ENCODE measurements around the gene POGLUT2. TPM values are rescaled to one million over a fixed set of nuclear protein-coding genes. Genes with fewer than 3 reads are reported as not detected.

The POGLUT2 gene
- total and polyA plus RNA-seq, 10 of the 15 experiments (the other 5 are each of a cell fraction or from before 2014, with no cell fraction given) = 2.9 to 11.3 (median 7.6) TPM

DNA sequence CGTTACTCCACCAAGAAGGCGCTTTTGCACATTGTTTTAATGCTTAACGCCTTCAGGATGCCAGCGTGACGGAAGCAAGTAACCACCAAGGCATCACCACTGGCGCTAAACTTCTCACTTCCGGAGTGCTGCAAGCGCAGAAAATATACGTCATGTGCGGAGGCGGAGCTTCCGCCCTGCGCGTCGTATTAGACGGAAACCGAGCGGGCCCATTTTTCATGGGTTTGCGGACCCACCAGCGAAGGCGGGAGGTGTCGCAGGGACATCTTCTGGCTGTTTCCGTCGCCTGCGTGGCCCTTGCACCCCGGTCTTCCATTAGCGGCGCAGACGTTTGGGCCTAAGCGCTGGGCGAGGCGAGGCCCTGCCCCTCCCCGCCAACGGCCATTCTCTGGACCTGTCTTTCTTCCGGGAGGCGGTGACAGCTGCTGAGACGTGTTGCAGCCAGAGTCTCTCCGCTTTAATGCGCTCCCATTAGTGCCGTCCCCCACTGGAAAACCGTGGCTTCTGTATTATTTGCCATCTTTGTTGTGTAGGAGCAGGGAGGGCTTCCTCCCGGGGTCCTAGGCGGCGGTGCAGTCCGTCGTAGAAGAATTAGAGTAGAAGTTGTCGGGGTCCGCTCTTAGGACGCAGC, 47.0 kb upstream of the POGLUT2 start, which contains the start of gene ERCC5 (continued):
- peak; percentile 48 for TF ChIP-seq SIN3A (IDR thresholded peaks at IDR 0.05; ENCODE audit: low read depth, low read length)
- 0 out of 2 replicates have a peak, but pooled peaks have one; percentile 17 for TF ChIP-seq STAT3 (IDR thresholded peaks at IDR 0.05; ENCODE audit: low read depth, low read length)
- no peak for TF ChIP-seq ASH2L (IDR thresholded peaks at IDR 0.05; ENCODE audit: borderline replicate concordance, low read depth)
- TF ChIP-seq ZNF217 (IDR thresholded peaks at IDR 0.05) = no peak
- TF ChIP-seq SMAD1 (IDR thresholded peaks at IDR 0.05; ENCODE audit: low read depth, partially characterized antibody) = no peak
- TF ChIP-seq ZSCAN29 (IDR thresholded peaks at IDR 0.05) = no peak
- TF ChIP-seq FOS (IDR thresholded peaks at IDR 0.05; ENCODE audit: borderline replicate concordance, extremely low read depth, insufficient read length) = no peak
- TF ChIP-seq BACH1 (IDR thresholded peaks at IDR 0.05; ENCODE audit: borderline replicate concordance) = peak; percentile 57; the same call in 1 of the 2 replicates
- no peak for TF ChIP-seq SREBF1 (IDR thresholded peaks at IDR 0.05; ENCODE audit: low read length)
- TF ChIP-seq NFYB (IDR thresholded peaks at IDR 0.05; ENCODE audit: insufficient read depth, low read depth, low read length) = 0 out of 2 replicates have a peak, but pooled peaks have one; percentile 36
- TF ChIP-seq, protein P1, sequence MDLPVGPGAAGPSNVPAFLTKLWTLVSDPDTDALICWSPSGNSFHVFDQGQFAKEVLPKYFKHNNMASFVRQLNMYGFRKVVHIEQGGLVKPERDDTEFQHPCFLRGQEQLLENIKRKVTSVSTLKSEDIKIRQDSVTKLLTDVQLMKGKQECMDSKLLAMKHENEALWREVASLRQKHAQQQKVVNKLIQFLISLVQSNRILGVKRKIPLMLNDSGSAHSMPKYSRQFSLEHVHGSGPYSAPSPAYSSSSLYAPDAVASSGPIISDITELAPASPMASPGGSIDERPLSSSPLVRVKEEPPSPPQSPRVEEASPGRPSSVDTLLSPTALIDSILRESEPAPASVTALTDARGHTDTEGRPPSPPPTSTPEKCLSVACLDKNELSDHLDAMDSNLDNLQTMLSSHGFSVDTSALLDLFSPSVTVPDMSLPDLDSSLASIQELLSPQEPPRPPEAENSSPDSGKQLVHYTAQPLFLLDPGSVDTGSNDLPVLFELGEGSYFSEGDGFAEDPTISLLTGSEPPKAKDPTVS (IDR thresholded peaks at IDR 0.05; ENCODE audit: low read depth, low read length) = no peak
- TF ChIP-seq JUND (IDR thresholded peaks at IDR 0.05; ENCODE audit: low read depth, low read length) = peak; percentile 11; the same call in 1 of the 2 replicates
- TF ChIP-seq GABPA (IDR thresholded peaks at IDR 0.05; ENCODE audit: low read depth) = peak; percentile 95
- TF ChIP-seq, protein P2, sequence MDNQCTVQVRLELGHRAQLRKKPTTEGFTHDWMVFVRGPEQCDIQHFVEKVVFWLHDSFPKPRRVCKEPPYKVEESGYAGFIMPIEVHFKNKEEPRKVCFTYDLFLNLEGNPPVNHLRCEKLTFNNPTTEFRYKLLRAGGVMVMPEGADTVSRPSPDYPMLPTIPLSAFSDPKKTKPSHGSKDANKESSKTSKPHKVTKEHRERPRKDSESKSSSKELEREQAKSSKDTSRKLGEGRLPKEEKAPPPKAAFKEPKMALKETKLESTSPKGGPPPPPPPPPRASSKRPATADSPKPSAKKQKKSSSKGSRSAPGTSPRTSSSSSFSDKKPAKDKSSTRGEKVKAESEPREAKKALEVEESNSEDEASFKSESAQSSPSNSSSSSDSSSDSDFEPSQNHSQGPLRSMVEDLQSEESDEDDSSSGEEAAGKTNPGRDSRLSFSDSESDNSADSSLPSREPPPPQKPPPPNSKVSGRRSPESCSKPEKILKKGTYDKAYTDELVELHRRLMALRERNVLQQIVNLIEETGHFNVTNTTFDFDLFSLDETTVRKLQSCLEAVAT (IDR thresholded peaks at IDR 0.05) = peak; percentile 77
- no peak for TF ChIP-seq SUZ12 (IDR thresholded peaks at IDR 0.05; ENCODE audit: unreplicated experiment)
- TF ChIP-seq PML (IDR thresholded peaks at IDR 0.05; ENCODE audit: low read length) = peak; percentile 97
- no peak for TF ChIP-seq SUPT20H (IDR thresholded peaks at IDR 0.05; ENCODE audit: borderline replicate concordance, control insufficient read depth, low read depth, low read length)
- no peak for TF ChIP-seq CBX3 (IDR thresholded peaks at IDR 0.05; ENCODE audit: borderline replicate concordance, low read depth)
- TF ChIP-seq ZNF687 (IDR thresholded peaks at IDR 0.05) = peak; percentile 35
- TF ChIP-seq MXI1 (IDR thresholded peaks at IDR 0.05; ENCODE audit: low read depth, low read length) = peak; percentile 95
- TF ChIP-seq TAF1 (IDR thresholded peaks at IDR 0.05; ENCODE audit: borderline replicate concordance, low read depth, low read length) = peak; percentile 70
